ENCODE results near the gene PDCD4.
A peak's percentile ranks its signal among the peaks of the same experiment; 100 is the strongest.

Gene PDCD4

DNA sequence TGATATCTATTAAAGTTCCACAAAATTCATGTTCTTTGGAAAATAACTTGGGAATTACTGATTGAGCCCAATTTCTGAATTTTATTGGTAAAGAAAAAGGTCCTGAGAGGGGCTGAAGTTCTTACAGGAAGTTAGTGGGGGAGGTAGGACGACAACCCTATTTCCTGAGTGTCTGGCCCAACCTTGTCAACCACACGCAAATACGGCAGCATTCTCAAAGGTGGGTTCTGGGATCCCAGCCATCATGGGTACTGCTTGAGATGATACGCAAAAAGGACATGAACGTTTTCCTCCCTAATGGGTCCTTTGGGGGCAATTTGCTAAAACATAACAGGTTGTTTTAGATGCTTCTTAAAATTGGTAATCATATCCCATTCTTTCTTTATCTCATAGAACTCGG lies 2.7 kb upstream of the PDCD4 start:
- Histone ChIP-seq H3F3A (ENCODE audit: control insufficient read depth, insufficient read depth) (peaks cover 27% of the 10 kb centered on the region), H3K9me2 (replicated peaks; ENCODE audit: control insufficient read depth, low read length) (no peaks in the 10 kb centered on the region), H3K4me2 (ENCODE audit: low read length) (peak overlapping the region; percentile 74)

DNA sequence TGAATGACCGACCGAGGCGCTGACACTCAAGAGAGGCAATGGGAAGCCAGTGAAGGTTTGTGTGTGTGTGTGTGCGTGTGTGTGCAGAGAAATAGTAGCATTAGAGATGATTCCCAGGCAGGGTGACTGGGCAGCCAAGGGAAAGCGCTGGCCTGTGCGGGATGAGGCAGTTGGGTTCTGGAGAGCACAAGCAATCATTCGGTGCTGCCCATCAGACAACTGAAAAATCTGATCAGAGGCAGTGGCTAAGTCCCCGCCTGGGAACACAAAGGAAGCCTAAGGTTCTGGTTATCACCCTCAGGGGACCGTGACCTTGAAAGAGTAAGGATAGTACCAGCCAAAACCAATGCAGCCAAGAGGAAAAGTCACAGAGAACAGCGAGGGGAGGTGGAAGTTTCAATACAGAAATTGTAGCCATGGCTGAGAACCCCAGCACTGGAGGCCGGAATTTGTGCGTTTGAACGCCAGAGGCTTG lies 868 bp upstream of the PDCD4 start:
- Histone ChIP-seq H3K79me2 (ENCODE audit: control insufficient read depth, low read length) (peaks cover 49% of the 10 kb centered on the region), H3F3A (ENCODE audit: control insufficient read depth, insufficient read depth) (peaks cover 17% of the 10 kb centered on the region), H3K4me2 (ENCODE audit: low read length) (peak overlapping the region; percentile 85), H3K4me1 (ENCODE audit: control insufficient read depth, low read length) (peaks cover 75% of the 10 kb centered on the region), H3K27me3 (ENCODE audit: control insufficient read depth, low read length) (no peaks in the 10 kb centered on the region), H3K9me3 (ENCODE audit: control insufficient read depth, insufficient read depth, low read length) (no peaks in the 10 kb centered on the region), H3K4me3 (ENCODE audit: low read length) (peak overlapping the region; percentile 89), H3K27ac (ENCODE audit: low read depth, low read length) (peak overlapping the region; percentile 77), H3K9me2 (replicated peaks; ENCODE audit: control insufficient read depth, low read length) (no peaks in the 10 kb centered on the region), H4K20me1 (ENCODE audit: control insufficient read depth, insufficient read depth, low read depth, low read length) (no peaks in the 10 kb centered on the region), H3K36me3 (ENCODE audit: control insufficient read depth, low read length) (peaks cover 22% of the 10 kb centered on the region)
- TF ChIP-seq EZH2phosphoT487 (IDR thresholded peaks at IDR 0.05; ENCODE audit: borderline replicate concordance, low read length), result no peak
- TF ChIP-seq, protein P1, sequence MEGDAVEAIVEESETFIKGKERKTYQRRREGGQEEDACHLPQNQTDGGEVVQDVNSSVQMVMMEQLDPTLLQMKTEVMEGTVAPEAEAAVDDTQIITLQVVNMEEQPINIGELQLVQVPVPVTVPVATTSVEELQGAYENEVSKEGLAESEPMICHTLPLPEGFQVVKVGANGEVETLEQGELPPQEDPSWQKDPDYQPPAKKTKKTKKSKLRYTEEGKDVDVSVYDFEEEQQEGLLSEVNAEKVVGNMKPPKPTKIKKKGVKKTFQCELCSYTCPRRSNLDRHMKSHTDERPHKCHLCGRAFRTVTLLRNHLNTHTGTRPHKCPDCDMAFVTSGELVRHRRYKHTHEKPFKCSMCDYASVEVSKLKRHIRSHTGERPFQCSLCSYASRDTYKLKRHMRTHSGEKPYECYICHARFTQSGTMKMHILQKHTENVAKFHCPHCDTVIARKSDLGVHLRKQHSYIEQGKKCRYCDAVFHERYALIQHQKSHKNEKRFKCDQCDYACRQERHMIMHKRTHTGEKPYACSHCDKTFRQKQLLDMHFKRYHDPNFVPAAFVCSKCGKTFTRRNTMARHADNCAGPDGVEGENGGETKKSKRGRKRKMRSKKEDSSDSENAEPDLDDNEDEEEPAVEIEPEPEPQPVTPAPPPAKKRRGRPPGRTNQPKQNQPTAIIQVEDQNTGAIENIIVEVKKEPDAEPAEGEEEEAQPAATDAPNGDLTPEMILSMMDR (IDR thresholded peaks at IDR 0.05; ENCODE audit: low read depth, low read length, poor library complexity, severe bottlenecking), result no peak

More for the DNA sequence above, 2.7 kb upstream of the PDCD4 start:
- TF ChIP-seq, protein P1 (IDR thresholded peaks at IDR 0.05; ENCODE audit: low read depth, low read length, poor library complexity, severe bottlenecking), result no peak
- Histone ChIP-seq H4K20me1 (ENCODE audit: control insufficient read depth, insufficient read depth, low read depth, low read length) (no peaks in the 10 kb centered on the region), H3K27ac (ENCODE audit: low read depth, low read length) (peak overlapping the region; percentile 93), H3K79me2 (ENCODE audit: control insufficient read depth, low read length) (peaks cover 31% of the 10 kb centered on the region), H3K36me3 (ENCODE audit: control insufficient read depth, low read length) (peaks cover 9% of the 10 kb centered on the region; the same call in 1 of the 2 replicates), H3K27me3 (ENCODE audit: control insufficient read depth, low read length) (no peaks in the 10 kb centered on the region), H3K9me3 (ENCODE audit: control insufficient read depth, insufficient read depth, low read length) (no peaks in the 10 kb centered on the region), H3K4me1 (ENCODE audit: control insufficient read depth, low read length) (peaks cover 77% of the 10 kb centered on the region), H3K4me3 (ENCODE audit: low read length) (peak overlapping the region; percentile 53)

DNA sequence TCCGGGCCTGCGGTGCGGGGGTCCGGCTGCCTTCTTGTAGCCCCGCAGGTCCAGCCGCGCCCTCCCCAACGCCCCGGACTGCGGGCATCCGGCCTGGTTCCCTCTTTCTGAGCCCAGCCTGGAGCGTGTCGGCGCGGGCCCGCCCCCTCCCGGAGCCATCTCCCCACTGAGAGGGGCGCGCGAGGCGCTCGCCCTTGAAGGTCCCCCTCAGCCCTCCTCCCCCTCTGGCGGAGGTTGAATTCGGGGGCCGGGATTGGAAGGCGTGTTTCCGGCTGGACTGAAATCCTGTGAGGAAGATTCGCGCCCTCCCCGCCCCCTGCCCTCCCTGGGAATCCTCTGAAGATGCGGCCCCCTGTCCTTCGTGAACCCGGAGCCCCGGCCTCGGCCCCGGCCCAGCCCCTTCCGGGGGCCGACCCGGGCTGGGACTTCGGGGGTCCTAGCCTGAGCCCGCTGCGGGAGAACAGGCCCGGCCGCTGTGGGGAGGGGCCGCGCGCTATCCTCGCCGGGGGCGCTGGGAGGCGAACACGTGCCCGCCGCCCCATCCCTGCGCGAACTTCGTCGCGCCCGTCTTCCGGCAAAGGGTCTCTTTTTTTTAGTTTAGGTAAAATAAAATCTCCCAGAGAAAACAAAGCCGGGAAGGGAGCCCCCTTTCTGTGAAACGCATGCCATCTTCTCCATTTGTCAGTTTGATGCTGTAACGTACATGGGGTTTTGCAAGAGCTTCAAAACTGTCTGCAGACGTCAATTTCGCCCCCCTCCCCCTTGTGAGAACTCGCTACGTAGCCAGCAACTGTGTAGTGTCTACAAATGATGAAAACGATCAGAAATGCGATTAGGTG lies 636 bp downstream of the PDCD4 start:
- Histone ChIP-seq H3K36me3 (ENCODE audit: control insufficient read depth, low read length) (peaks cover 34% of the 10 kb centered on the region), H3K27me3 (ENCODE audit: control insufficient read depth, low read length) (no peaks in the 10 kb centered on the region), H3K9me3 (ENCODE audit: control insufficient read depth, insufficient read depth, low read length) (no peaks in the 10 kb centered on the region), H3K79me2 (ENCODE audit: control insufficient read depth, low read length) (peaks cover 53% of the 10 kb centered on the region), H3F3A (ENCODE audit: control insufficient read depth, insufficient read depth) (peaks cover 10% of the 10 kb centered on the region), H3K4me2 (ENCODE audit: low read length) (peak overlapping the region; percentile 85), H3K4me1 (ENCODE audit: control insufficient read depth, low read length) (peaks cover 64% of the 10 kb centered on the region), H3K9me2 (replicated peaks; ENCODE audit: control insufficient read depth, low read length) (no peaks in the 10 kb centered on the region), H3K4me3 (ENCODE audit: low read length) (peak overlapping the region; percentile 89), H3K27ac (ENCODE audit: low read depth, low read length) (peak overlapping the region; percentile 77), H4K20me1 (ENCODE audit: control insufficient read depth, insufficient read depth, low read depth, low read length) (no peaks in the 10 kb centered on the region)
- TF ChIP-seq EZH2phosphoT487 (IDR thresholded peaks at IDR 0.05; ENCODE audit: borderline replicate concordance, low read length), result no peak
- TF ChIP-seq, protein P1 (IDR thresholded peaks at IDR 0.05; ENCODE audit: low read depth, low read length, poor library complexity, severe bottlenecking), result peak; percentile 30

All from DOHH2 (cell line).